Measurements from ENCODE around the gene TMEM145.
"Not testable (repeated sequence)": the region's sequence is repeated elsewhere in the genome, so short reads cannot be mapped to it uniquely, and the experiment has no call there.

The TMEM145 gene

DNA sequence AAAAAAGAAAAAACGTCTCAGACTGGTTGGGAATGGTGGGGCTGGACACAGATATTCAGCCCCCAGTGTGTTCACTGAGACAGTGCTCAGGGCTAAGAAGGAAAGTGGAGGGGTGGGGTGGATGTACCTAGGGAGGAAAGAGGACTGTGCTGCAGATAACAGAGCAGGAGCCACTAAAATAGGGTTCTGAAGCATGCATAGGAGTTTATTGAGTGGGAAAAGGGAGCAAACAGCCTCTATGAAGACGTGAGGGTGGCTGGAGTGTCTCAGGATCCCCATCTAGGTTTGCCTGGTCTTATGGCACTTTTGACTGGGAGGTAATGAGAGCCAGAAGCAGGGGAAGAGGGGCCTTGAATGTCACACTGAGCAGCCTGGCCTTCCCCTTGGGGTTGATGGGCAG lies 15.7 kb downstream of the TMEM145 start:
- H3K9me3 ChIP-seq (ENCODE audit: insufficient read depth, low read length), result no peaks in the 10 kb centered on the region
- H3K27me3 ChIP-seq (ENCODE audit: low read depth, low read length), result no peaks in the 10 kb centered on the region
- H2AFZ ChIP-seq (ENCODE audit: low read depth, low read length), result no peak overlapping the region
- H3K79me2 ChIP-seq (ENCODE audit: low read length), result peaks cover 24% of the 10 kb centered on the region
- H3K36me3 ChIP-seq (replicated peaks; ENCODE audit: low read depth, low read length), result no peaks in the 10 kb centered on the region
- H3K4me1 ChIP-seq (ENCODE audit: low read length), result peaks cover 11% of the 10 kb centered on the region
- H3K27ac ChIP-seq (ENCODE audit: low read length), result no peak overlapping the region
- TF ChIP-seq EZH2phosphoT487 (IDR thresholded peaks at IDR 0.05; ENCODE audit: low read depth), result no peak
- TF ChIP-seq, protein P1, sequence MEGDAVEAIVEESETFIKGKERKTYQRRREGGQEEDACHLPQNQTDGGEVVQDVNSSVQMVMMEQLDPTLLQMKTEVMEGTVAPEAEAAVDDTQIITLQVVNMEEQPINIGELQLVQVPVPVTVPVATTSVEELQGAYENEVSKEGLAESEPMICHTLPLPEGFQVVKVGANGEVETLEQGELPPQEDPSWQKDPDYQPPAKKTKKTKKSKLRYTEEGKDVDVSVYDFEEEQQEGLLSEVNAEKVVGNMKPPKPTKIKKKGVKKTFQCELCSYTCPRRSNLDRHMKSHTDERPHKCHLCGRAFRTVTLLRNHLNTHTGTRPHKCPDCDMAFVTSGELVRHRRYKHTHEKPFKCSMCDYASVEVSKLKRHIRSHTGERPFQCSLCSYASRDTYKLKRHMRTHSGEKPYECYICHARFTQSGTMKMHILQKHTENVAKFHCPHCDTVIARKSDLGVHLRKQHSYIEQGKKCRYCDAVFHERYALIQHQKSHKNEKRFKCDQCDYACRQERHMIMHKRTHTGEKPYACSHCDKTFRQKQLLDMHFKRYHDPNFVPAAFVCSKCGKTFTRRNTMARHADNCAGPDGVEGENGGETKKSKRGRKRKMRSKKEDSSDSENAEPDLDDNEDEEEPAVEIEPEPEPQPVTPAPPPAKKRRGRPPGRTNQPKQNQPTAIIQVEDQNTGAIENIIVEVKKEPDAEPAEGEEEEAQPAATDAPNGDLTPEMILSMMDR (IDR thresholded peaks at IDR 0.05; ENCODE audit: low read depth, low read length), result no peak
- H4K20me1 ChIP-seq (ENCODE audit: insufficient read depth, low read length), result 0 out of 2 replicates have a peak, but pooled peaks cover 2% of the 10 kb centered on the region
- H3K9ac ChIP-seq (ENCODE audit: low read length), result no peak overlapping the region
- no peak overlapping the region for H3K4me3 ChIP-seq (ENCODE audit: low read length)
- no peak overlapping the region for H3K4me2 ChIP-seq (ENCODE audit: low read length)

DNA sequence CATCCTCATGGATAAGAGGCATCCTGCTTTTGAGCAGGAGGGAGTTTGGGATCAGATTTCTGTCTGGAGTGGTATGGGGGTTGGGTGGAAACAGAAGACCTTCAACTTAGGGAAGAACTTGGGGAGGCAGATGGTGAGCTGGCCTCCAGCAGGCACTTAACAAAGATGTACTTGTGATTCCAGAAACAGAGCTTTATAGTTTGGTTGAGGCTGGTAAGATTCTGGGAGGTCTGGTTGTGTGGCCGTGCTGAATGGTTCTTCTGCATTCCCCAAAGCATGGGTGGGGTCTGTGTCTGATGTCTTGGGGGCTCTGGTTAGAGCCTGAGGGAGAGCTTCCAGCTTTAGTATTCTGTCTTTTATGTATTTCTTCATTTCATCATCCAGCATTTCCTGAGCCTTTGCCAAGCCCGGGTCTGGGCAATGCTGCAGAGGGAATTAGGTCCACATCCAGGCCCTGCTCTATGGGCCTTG lies 17.2 kb downstream of the TMEM145 start:
- no peaks in the 10 kb centered on the region for H3K36me3 ChIP-seq (replicated peaks; ENCODE audit: low read depth, low read length)
- TF ChIP-seq, protein P1 (IDR thresholded peaks at IDR 0.05; ENCODE audit: low read depth, low read length), result no peak
- H3K9me3 ChIP-seq (ENCODE audit: insufficient read depth, low read length), result no peaks in the 10 kb centered on the region
- 0 out of 2 replicates have a peak, but pooled peaks cover 2% of the 10 kb centered on the region for H4K20me1 ChIP-seq (ENCODE audit: insufficient read depth, low read length)
- no peak overlapping the region for H3K9ac ChIP-seq (ENCODE audit: low read length)
- H3K4me1 ChIP-seq (ENCODE audit: low read length), result peaks cover 11% of the 10 kb centered on the region
- no peak overlapping the region for H3K27ac ChIP-seq (ENCODE audit: low read length)
- H3K4me3 ChIP-seq (ENCODE audit: low read length), result no peak overlapping the region
- H3K79me2 ChIP-seq (ENCODE audit: low read length), result peaks cover 24% of the 10 kb centered on the region
- no peaks in the 10 kb centered on the region for H3K27me3 ChIP-seq (ENCODE audit: low read depth, low read length)
- H3K4me2 ChIP-seq (ENCODE audit: low read length), result no peak overlapping the region
- H2AFZ ChIP-seq (ENCODE audit: low read depth, low read length), result no peak overlapping the region

DNA sequence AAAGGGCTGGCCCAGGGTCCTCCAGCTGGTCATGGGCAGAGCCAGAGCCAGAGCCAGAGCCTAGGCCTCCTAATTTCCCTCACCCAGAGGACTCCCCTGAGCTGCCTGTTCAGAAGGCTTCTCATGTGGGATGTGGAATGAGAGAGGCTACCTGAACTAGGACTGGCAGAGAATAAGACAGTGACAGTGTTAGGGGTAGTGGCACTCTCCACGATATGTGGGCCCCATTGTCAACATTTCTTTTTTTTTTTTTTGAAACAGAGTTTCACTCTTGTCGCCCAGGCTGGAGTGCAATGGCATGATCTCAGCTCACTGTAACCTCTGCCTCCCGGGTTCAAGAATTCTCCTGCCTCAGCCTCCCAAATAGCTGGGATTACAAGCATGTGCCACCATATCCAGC lies 18.2 kb downstream of the TMEM145 start:
- H2AFZ ChIP-seq (ENCODE audit: low read depth, low read length); H3K27me3 ChIP-seq (ENCODE audit: low read depth, low read length); H3K9me3 ChIP-seq (ENCODE audit: insufficient read depth, low read length); H4K20me1 ChIP-seq (ENCODE audit: insufficient read depth, low read length); H3K36me3 ChIP-seq (replicated peaks; ENCODE audit: low read depth, low read length); H3K9ac ChIP-seq (ENCODE audit: low read length); H3K4me3 ChIP-seq (ENCODE audit: low read length); H3K27ac ChIP-seq (ENCODE audit: low read length); H3K4me1 ChIP-seq (ENCODE audit: low read length); H3K4me2 ChIP-seq (ENCODE audit: low read length): not testable (repeated sequence)
- peaks cover 16% of the 10 kb centered on the region for H3K79me2 ChIP-seq (ENCODE audit: low read length)

DNA sequence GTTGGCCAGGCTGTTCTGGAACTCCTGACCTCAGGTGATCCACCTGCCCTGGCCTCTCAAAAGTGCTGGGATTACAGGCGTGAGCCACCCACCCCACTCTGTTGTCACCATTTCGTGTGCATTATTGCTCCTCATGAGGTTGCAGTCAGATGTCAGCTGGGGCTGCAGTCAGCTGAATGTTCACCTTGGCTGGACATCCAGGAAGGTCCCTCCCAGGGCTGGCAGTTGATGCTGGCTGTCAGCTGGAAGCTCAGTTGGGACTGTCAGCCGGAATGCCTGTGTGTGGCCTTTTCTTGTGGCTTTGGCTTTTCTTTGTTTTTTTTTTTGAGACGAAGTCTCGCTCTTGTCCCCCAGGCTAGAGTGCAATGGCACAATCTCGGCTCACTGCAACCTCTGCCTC lies 18.9 kb downstream of the TMEM145 start:
- TF ChIP-seq, protein P1 (IDR thresholded peaks at IDR 0.05; ENCODE audit: low read depth, low read length), result no peak
- TF ChIP-seq EZH2phosphoT487 (IDR thresholded peaks at IDR 0.05; ENCODE audit: low read depth), result no peak
- Histone ChIP-seq H2AFZ (ENCODE audit: low read depth, low read length) (no peak overlapping the region), H3K27ac (ENCODE audit: low read length) (no peak overlapping the region), H3K9ac (ENCODE audit: low read length) (no peak overlapping the region), H3K4me3 (ENCODE audit: low read length) (no peak overlapping the region), H3K4me2 (ENCODE audit: low read length) (no peak overlapping the region), H4K20me1 (ENCODE audit: insufficient read depth, low read length) (peaks cover 6% of the 10 kb centered on the region), H3K9me3 (ENCODE audit: insufficient read depth, low read length) (no peaks in the 10 kb centered on the region), H3K27me3 (ENCODE audit: low read depth, low read length) (no peaks in the 10 kb centered on the region), H3K36me3 (replicated peaks; ENCODE audit: low read depth, low read length) (peaks cover 5% of the 10 kb centered on the region), H3K4me1 (ENCODE audit: low read length) (peaks cover 2% of the 10 kb centered on the region), H3K79me2 (ENCODE audit: low read length) (peaks cover 8% of the 10 kb centered on the region)

DNA sequence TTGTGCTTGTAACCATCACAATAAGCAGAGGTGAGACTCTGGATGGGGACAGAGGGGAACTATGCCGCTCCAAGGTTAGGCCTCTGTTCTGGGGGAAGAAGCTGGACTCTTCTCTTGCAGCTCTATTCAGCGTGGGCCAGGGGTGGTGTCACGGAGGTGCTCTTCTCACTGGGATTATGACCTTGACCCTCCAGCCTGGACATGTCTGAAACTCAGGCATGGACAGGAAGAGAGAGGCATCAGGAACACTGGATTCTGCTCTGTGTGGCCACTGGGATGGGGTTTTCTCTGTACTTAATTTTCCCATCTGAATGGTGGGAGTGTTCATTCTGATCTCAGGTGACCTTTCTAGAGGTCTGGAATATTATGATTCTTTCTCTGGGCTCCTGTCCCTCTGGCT lies 19.9 kb downstream of the TMEM145 start:
- Histone ChIP-seq H3K79me2 (ENCODE audit: low read length) (peaks cover 3% of the 10 kb centered on the region; the same call in 1 of the 2 replicates), H3K4me1 (ENCODE audit: low read length) (no peaks in the 10 kb centered on the region), H3K4me3 (ENCODE audit: low read length) (no peak overlapping the region), H3K36me3 (replicated peaks; ENCODE audit: low read depth, low read length) (peaks cover 5% of the 10 kb centered on the region), H3K9me3 (ENCODE audit: insufficient read depth, low read length) (no peaks in the 10 kb centered on the region), H2AFZ (ENCODE audit: low read depth, low read length) (no peak overlapping the region), H3K27ac (ENCODE audit: low read length) (no peak overlapping the region), H3K4me2 (ENCODE audit: low read length) (no peak overlapping the region), H3K9ac (ENCODE audit: low read length) (no peak overlapping the region), H3K27me3 (ENCODE audit: low read depth, low read length) (no peaks in the 10 kb centered on the region), H4K20me1 (ENCODE audit: insufficient read depth, low read length) (peaks cover 3% of the 10 kb centered on the region)
- TF ChIP-seq EZH2phosphoT487 (IDR thresholded peaks at IDR 0.05; ENCODE audit: low read depth), result no peak
- TF ChIP-seq, protein P1 (IDR thresholded peaks at IDR 0.05; ENCODE audit: low read depth, low read length), result no peak

All from OCI-LY3 (cell line).